Right renal pelvis (tissue), 4 donors: ENCODE results near the gene CHCHD6. TPM values are rescaled to one million over a fixed set of nuclear protein-coding genes. Genes with fewer than 3 reads are reported as not detected.

Source experiments
- DNase-seq, 4 donors: peaks; one replicate each; pipeline ENCODE4 v3.0.0-alpha.2; 2013; ENCODE audit warnings: low read depth in 4 of 4, low spot score in 3 of 4, missing footprints in 1 of 4
- polyA plus RNA-seq, 4 donors: library from polyadenylated mRNA; unstranded; fragments of 120-200 nt; gene quantifications; one replicate each; pipeline ENCODE4 v1.2.1, GENCODE V29; 2013; ENCODE audit not compliant: insufficient read length in 4 of 4

Gene CHCHD6
- polyA plus RNA-seq, 4 donors = 17.5 to 23.2 (median 18.1) TPM

GRCh38 chr3:126668450-126669401 is 35.3 kb upstream of the CHCHD6 start:
- no peak for DNase-seq

GRCh38 chr3:126671521-126671920 is 32.5 kb upstream of the CHCHD6 start:
- no peak for DNase-seq

GRCh38 chr3:126672340-126672739 is 31.7 kb upstream of the CHCHD6 start:
- no peak for DNase-seq

- no peak for DNase-seq
Observed at GRCh38 chr3:126672741-126673140, 31.3 kb upstream of the CHCHD6 start.

- DNase-seq = no peak
Observed at GRCh38 chr3:126676919-126677705, 26.9 kb upstream of the CHCHD6 start.

- DNase-seq = no peak
Observed at GRCh38 chr3:126677862-126678503, 26.1 kb upstream of the CHCHD6 start.

- no peak for DNase-seq
Observed at GRCh38 chr3:126678693-126679317, 25.2 kb upstream of the CHCHD6 start.

GRCh38 chr3:126679318-126679751 is 24.7 kb upstream of the CHCHD6 start:
- DNase-seq = peak in 2 of 4 donors; percentile 61 to 79

GRCh38 chr3:126679831-126680666 is 24.0 kb upstream of the CHCHD6 start:
- no peak for DNase-seq

GRCh38 chr3:126680667-126681055 is 23.4 kb upstream of the CHCHD6 start:
- DNase-seq = no peak

GRCh38 chr3:126682009-126682408 is 22.0 kb upstream of the CHCHD6 start:
- no peak for DNase-seq

- DNase-seq = no peak
Observed at GRCh38 chr3:126683069-126683468, 21.0 kb upstream of the CHCHD6 start.

- DNase-seq = no peak
Observed at GRCh38 chr3:126684218-126684751, 19.8 kb upstream of the CHCHD6 start.

- DNase-seq = no peak
Observed at GRCh38 chr3:126685021-126685420, 19.0 kb upstream of the CHCHD6 start.

GRCh38 chr3:126685493-126685892 is 18.5 kb upstream of the CHCHD6 start:
- DNase-seq = no peak

GRCh38 chr3:126691765-126692164 is 12.3 kb upstream of the CHCHD6 start:
- DNase-seq = no peak

GRCh38 chr3:126692858-126693257 is 11.2 kb upstream of the CHCHD6 start:
- DNase-seq = no peak

- DNase-seq = no peak
Observed at GRCh38 chr3:126693921-126694320, 10.1 kb upstream of the CHCHD6 start.

- DNase-seq = no peak
Observed at GRCh38 chr3:126696701-126697267, 7.3 kb upstream of the CHCHD6 start.
